ENCODE results near the gene MACROD2. TPM values are rescaled to one million over a fixed set of nuclear protein-coding genes. Genes with fewer than 3 reads are reported as not detected.

The MACROD2 gene
- total RNA-seq, 4 donors from 2014 or later: 10.0 to 24.0 (median 17.0) TPM

GRCh38 chr20:14800707-14801425, 805.5 kb downstream of the MACROD2 start:
- H3K4me3 ChIP-seq (ENCODE audit: low read depth, poor library complexity, severe bottlenecking): no peak overlapping the region
- 83 to 91% methylated on average over 7 of the region's 7 CpGs for WGBS, 2 donors

DNA sequence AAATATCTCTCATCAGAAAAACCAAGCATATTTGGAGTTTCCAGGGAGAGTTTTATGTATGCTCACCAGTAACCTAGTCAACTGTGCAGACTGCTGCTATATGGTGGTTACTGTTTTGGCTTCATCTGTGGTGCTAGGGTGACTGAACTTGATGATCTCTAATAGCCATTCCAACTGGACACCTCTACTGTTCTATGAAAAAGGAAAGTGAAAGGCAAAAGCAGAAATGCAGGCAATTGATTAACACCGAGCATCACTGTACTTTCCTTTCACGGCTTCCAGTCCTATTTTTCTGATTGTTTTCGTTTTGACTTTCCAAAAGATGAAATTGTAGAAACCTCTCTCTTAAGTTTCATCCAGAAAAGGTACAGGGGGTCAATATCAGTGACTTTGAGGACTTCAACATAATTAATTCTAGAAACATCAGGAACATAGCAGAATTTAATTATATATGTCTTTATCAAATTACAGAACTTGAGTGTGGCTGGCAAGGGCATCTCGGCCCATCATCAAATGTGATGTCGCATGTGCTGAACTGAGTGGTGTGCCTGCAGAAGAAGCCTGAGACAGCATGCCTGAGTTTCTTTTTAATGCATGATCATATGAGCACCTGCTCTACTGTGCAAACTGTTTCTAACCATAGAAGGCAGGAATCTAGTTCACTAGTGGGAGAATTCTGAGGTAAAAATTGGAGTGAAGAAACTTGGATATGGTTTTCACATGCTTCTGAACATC, 806.4 kb downstream of the MACROD2 start:
- 93% methylated on average over 5 of the region's 5 CpGs for WGBS, 2 donors
- intact Hi-C loops (cut with DNase I; ENCODE audit: low total_unique reads): no loop called here
- no peak overlapping the region for H3K4me3 ChIP-seq (ENCODE audit: low read depth, poor library complexity, severe bottlenecking)
- TF ChIP-seq CTCF (IDR thresholded peaks at IDR 0.05): no peak
- no peak for TF ChIP-seq POLR2A (IDR thresholded peaks at IDR 0.05)
- no peak for DNase-seq (ENCODE audit: low spot score in 2 of 2)

More at GRCh38 chr20:14800707-14801425, 805.5 kb downstream of the MACROD2 start:
- no peak for DNase-seq (ENCODE audit: low spot score in 2 of 2)
- intact Hi-C loops (cut with DNase I; ENCODE audit: low total_unique reads): no loop called here
- TF ChIP-seq CTCF (IDR thresholded peaks at IDR 0.05) (no peak), POLR2A (IDR thresholded peaks at IDR 0.05) (no peak)

GRCh38 chr20:14807224-14807623, 811.9 kb downstream of the MACROD2 start:
- no peak for TF ChIP-seq POLR2A (IDR thresholded peaks at IDR 0.05)
- no peak overlapping the region for H3K4me3 ChIP-seq (ENCODE audit: low read depth, poor library complexity, severe bottlenecking)
- intact Hi-C loops (cut with DNase I; ENCODE audit: low total_unique reads): no loop called here
- 82 to 91% methylated on average over 2 of the region's 2 CpGs for WGBS, 2 donors
- no peak for DNase-seq (ENCODE audit: low spot score in 2 of 2)

- 91 to 93% methylated on average over 2 of the region's 2 CpGs for WGBS, 2 donors
- DNase-seq (ENCODE audit: low spot score in 2 of 2): no peak
- intact Hi-C loops (cut with DNase I; ENCODE audit: low total_unique reads): no loop called here
- no peak overlapping the region for H3K4me3 ChIP-seq (ENCODE audit: low read depth, poor library complexity, severe bottlenecking)
- no peak for TF ChIP-seq CTCF (IDR thresholded peaks at IDR 0.05)
- TF ChIP-seq POLR2A (IDR thresholded peaks at IDR 0.05): no peak
Measured at GRCh38 chr20:14815340-14815739, 820.0 kb downstream of the MACROD2 start.

DNA sequence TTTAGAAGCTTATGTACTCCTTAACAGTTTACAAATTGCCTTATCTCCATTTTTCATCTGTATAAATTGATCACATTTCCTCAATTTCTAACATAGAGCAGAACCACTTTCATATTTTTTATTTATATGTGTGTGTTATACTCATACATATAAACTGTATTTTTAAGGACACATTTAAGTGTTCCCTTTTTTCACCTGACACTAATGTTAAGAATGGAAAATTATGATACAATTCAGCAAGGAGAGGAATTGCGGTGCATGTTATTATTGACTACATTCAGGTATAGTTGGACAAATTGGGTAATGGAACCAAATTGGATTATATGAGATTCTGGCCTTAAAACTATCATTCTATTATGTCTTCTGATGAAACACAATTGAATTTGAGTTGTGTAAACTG, 821.2 kb downstream of the MACROD2 start:
- no peak overlapping the region for H3K4me3 ChIP-seq (ENCODE audit: low read depth, poor library complexity, severe bottlenecking)
- 93 to 99% methylated on average over 1 of the region's 1 CpG for WGBS, 2 donors
- intact Hi-C loops (cut with DNase I; ENCODE audit: low total_unique reads): no loop called here
- no peak for DNase-seq (ENCODE audit: low spot score in 2 of 2)
- TF ChIP-seq CTCF (IDR thresholded peaks at IDR 0.05) (no peak), POLR2A (IDR thresholded peaks at IDR 0.05) (no peak)

GRCh38 chr20:14817101-14817500, 821.8 kb downstream of the MACROD2 start:
- TF ChIP-seq POLR2A (IDR thresholded peaks at IDR 0.05) (no peak), CTCF (IDR thresholded peaks at IDR 0.05) (no peak)
- DNase-seq (ENCODE audit: low spot score in 2 of 2): no peak
- intact Hi-C loops (cut with DNase I; ENCODE audit: low total_unique reads): no loop called here
- 45 to 56% methylated on average over 3 of the region's 3 CpGs for WGBS, 2 donors
- no peak overlapping the region for H3K4me3 ChIP-seq (ENCODE audit: low read depth, poor library complexity, severe bottlenecking)
